ENCODE data around the gene BRIP1. TPM values are rescaled to one million over a fixed set of nuclear protein-coding genes. Genes with fewer than 3 reads are reported as not detected.

The BRIP1 gene
- total RNA-seq, 4 donors from 2014 or later = 0.13 to 0.42 (median 0.31) TPM

GRCh38 chr17:61839300-61839786 is 24.0 kb downstream of the BRIP1 start:
- no peak overlapping the region for H3K27ac ChIP-seq (replicated peaks in 1 of 4)
- intact Hi-C loops (cut with DNase I) = loop anchor here (5.0 kb wide), 1 partner anchor 422 kb away; no protein-coding TSS in a partner anchor
- no peak overlapping the region for H3K4me3 ChIP-seq
- TF ChIP-seq EP300 (IDR thresholded peaks at IDR 0.05) = no peak
- no peak for TF ChIP-seq CTCF (IDR thresholded peaks at IDR 0.05)
- no peak for TF ChIP-seq POLR2A (IDR thresholded peaks at IDR 0.05; ENCODE audit: low read depth)
- no peak for TF ChIP-seq POLR2AphosphoS5 (IDR thresholded peaks at IDR 0.05)
- no peaks in the 10 kb centered on the region for H3K9me3 ChIP-seq
- 93% methylated on average over 1 of the region's 1 CpG for WGBS
- no peaks in the 10 kb centered on the region for H3K4me1 ChIP-seq
- no peak for DNase-seq (ENCODE audit: extremely low spot score)
- H3K36me3 ChIP-seq = no peaks in the 10 kb centered on the region
- H3K27me3 ChIP-seq = no peaks in the 10 kb centered on the region

GRCh38 chr17:61837175-61838051 is 25.9 kb downstream of the BRIP1 start:
- H3K4me3 ChIP-seq = no peak overlapping the region
- WGBS = 48% methylated on average over 4 of the region's 4 CpGs
- no peaks in the 10 kb centered on the region for H3K36me3 ChIP-seq
- intact Hi-C loops (cut with DNase I) = loop anchor here (5.0 kb wide), 1 partner anchor 420 kb away; no protein-coding TSS in a partner anchor
- H3K27ac ChIP-seq (replicated peaks in 1 of 4) = no peak overlapping the region
- DNase-seq (ENCODE audit: extremely low spot score) = no peak
- no peak for TF ChIP-seq POLR2AphosphoS5 (IDR thresholded peaks at IDR 0.05)
- TF ChIP-seq CTCF (IDR thresholded peaks at IDR 0.05) = peak; percentile 48 to 65 (median 48)
- H3K9me3 ChIP-seq = no peaks in the 10 kb centered on the region
- no peaks in the 10 kb centered on the region for H3K4me1 ChIP-seq
- no peaks in the 10 kb centered on the region for H3K27me3 ChIP-seq

GRCh38 chr17:61836266-61837174 is 26.8 kb downstream of the BRIP1 start:
- no peak overlapping the region for H3K27ac ChIP-seq (replicated peaks in 1 of 4)
- intact Hi-C loops (cut with DNase I) = loop anchor here (5.0 kb wide), 1 partner anchor 419 kb away; no protein-coding TSS in a partner anchor
- TF ChIP-seq CTCF (IDR thresholded peaks at IDR 0.05) = no peak
- TF ChIP-seq POLR2A (IDR thresholded peaks at IDR 0.05; ENCODE audit: low read depth) = no peak
- TF ChIP-seq POLR2AphosphoS5 (IDR thresholded peaks at IDR 0.05) = no peak
- TF ChIP-seq EP300 (IDR thresholded peaks at IDR 0.05) = no peak
- 87% methylated on average over 3 of the region's 3 CpGs for WGBS
- no peak for DNase-seq (ENCODE audit: extremely low spot score)
- H3K27me3 ChIP-seq = no peaks in the 10 kb centered on the region
- H3K36me3 ChIP-seq = no peaks in the 10 kb centered on the region
- no peak overlapping the region for H3K4me3 ChIP-seq
- H3K9me3 ChIP-seq = no peaks in the 10 kb centered on the region
- H3K4me1 ChIP-seq = no peaks in the 10 kb centered on the region

- H3K9me3 ChIP-seq = no peaks in the 10 kb centered on the region
- intact Hi-C loops (cut with DNase I) = loop anchor here (5.0 kb wide), 1 partner anchor 418 kb away; no protein-coding TSS in a partner anchor
- H3K4me1 ChIP-seq = no peaks in the 10 kb centered on the region
- no peaks in the 10 kb centered on the region for H3K27me3 ChIP-seq
- DNase-seq (ENCODE audit: extremely low spot score) = no peak
- no peaks in the 10 kb centered on the region for H3K36me3 ChIP-seq
- no peak overlapping the region for H3K4me3 ChIP-seq
- TF ChIP-seq POLR2AphosphoS5 (IDR thresholded peaks at IDR 0.05) = no peak
- TF ChIP-seq CTCF (IDR thresholded peaks at IDR 0.05) = no peak
- TF ChIP-seq POLR2A (IDR thresholded peaks at IDR 0.05; ENCODE audit: low read depth) = no peak
- no peak for TF ChIP-seq EP300 (IDR thresholded peaks at IDR 0.05)
- 78% methylated on average over 1 of the region's 1 CpG for WGBS
- no peak overlapping the region for H3K27ac ChIP-seq (replicated peaks in 1 of 4)
Measured at GRCh38 chr17:61835606-61836005, 27.7 kb downstream of the BRIP1 start.
